HG02840 (cell line): Measurements from ENCODE around the gene SORBS1.

Experiments used
- ATAC-seq: cut with Tn5 transposase; IDR thresholded peaks from one replicate; pipeline ENCODE4 v1.9.1; 2021; ENCODE audit warnings: mild to moderate bottlenecking, moderate library complexity, moderate number of reproducible peaks; ENCODE audit not compliant: unreplicated experiment, low FRiP score

Gene SORBS1

DNA sequence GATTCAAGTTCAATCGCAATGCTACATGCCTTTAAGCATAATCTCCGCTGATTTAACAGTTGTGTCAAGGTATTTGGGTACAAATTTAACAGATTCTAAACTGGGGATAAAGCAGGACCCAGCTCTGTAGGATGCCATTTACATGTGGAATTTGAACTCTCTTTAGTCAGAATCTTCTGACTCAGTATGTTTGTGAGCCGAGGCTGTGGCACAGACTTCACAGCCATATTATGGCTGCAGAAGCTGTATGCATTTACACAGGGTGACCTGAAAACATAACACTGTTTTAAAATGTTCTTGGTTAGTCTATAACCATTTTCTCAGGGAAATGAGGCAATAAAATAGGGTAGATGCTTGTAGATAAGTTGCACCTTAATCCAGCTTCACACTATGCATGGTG is 279.1 kb downstream of the SORBS1 start:
- no peak for ATAC-seq

DNA sequence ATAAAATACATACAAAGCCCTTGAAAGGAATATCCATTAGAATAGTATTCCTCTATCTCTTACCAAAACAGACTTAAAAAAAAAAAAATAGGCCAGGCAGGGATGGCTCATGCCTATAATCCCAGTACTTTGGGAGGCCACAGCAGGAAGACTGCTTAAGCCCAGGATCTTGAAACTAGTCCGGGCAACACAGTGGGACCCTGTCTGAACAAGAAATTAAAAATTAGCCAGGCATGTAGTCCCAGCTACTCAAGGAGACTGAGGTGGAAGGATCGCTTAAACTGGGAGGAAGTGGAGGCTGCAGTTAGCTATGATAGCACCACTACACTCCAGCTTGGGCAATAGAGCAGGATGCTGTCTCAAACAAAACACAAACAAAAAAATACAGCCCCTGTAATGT is 280.0 kb downstream of the SORBS1 start:
- no peak for ATAC-seq

DNA sequence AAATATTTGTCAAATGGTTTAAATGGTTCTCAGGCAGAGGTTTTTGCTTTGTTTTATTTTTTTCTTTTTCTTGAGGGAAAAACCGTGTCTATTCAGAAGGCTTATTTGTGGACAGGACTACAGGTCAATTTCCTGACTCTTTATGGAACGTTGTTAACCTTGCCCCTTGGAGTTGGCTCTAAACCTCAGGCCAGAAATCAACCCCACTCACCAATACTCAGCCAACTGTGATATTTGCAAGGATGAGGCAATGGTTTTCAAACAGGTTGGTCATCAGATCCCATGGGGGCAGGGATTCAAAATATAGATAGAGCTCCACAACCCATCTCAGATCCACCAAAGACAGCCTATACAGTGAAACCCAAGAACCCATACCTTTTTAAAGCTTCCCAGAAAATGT is 280.5 kb downstream of the SORBS1 start:
- ATAC-seq, result no peak

DNA sequence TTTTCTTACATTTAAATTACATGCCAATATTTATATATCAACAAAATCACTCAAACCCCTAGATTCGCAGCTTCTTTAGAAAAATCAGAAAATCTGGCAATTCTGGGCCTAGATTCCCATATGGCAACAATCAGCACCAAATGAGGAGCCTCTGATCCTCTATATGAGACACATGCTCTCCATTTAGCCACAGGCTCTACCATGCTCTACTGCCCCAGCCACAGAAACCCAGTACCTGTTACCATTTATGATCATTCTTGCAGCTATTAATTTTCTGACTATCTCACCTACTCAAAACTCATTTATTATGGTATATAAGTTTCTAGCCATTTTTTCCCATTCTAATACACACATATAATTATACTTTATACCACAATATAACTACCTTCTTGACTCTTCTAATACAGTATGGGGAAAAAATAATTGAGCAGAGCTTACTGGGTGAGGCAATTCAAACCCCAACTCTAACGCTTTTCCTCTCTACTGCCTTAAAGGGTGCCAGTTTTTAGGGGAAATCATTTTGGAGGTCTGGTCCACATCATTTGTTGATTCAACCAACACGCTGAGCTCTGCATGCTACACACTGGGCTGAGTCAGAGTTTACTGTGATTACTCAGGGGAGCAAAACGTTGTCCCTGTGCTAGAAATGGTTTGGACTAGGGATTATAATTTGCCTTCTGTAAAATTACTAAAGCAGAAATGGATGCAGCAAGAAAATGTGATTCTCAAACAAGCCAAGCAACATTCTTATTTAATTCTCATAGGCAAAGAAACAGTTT is 281.9 kb downstream of the SORBS1 start:
- ATAC-seq, result no peak

DNA sequence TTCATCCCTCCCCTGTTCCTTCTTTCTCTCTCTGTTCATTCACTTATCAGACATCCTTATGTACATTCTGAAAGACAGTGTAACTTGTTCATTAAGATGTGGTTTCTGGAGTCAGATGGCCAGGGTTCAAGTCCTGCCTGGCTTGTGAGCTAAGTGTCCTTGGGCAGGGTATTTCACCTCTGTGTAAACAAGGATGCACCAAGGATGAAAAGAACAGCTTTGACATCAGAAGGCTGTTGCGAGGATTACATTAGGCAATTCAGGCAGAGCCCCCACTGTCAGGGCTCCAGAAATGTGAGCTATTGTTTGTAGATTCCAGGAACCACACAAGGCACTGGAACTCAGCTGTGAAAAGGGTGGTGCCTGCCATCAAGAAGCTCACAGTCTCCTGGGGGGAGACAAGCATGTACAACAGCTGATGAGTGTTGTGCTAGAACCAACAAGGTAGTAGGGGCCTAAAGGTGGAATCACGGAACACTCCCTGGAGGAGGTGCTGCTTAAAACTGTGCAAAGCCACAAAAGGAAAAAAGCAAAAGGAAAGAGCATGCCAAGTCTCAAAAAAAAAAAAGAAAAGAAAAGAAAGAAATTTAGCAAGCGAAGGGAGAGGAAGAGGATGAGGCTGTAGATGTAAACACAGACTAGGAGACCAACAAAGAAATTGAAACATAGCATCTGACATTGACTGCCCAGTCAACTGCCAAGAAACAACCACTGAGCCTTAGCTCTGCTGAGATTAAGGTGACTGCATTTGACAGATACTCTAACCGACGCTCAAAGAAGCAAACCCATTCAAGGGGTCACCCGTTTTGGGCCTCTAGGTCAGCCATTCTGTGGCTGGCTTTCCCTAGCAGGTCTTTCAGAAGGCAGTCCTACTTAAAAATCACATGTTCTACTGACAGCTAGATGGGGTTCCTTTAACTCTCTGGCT is 282.8 kb downstream of the SORBS1 start:
- no peak for ATAC-seq

DNA sequence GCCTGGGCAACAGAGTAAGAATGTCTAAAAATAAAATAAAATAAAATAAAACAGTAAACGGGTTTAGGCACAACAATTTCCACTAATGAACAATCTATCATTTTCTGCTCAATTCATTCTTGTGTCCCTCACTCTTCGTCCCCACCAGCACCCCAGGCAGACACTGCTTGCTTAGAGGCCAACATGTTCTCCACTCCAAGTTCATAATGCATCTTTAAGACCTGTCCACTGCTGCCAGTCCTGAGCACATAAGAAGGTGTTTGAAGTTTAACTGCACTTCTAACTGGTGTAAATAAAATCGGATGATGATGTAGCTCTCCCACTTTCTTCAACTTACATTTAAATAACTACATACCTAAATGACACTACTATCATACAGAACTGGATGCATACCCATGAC is 283.6 kb downstream of the SORBS1 start:
- no peak for ATAC-seq

DNA sequence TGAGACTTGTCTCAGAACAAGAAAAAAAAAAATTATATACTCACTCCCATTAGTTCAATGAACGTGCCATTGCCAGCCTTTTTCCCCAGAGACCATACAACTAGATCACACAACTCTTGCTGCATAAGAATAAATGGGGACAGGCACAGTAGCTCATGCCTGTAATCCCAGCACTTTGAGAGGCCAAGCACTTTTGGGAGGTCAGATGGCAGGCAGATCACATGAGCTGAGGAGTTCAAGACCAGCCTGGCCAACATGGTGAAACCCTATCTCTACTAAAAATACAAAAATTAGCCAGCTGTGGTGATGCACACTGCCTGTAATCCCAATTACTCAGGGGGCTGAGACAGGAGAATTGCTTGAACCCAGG is 284.0 kb downstream of the SORBS1 start:
- no peak for ATAC-seq

DNA sequence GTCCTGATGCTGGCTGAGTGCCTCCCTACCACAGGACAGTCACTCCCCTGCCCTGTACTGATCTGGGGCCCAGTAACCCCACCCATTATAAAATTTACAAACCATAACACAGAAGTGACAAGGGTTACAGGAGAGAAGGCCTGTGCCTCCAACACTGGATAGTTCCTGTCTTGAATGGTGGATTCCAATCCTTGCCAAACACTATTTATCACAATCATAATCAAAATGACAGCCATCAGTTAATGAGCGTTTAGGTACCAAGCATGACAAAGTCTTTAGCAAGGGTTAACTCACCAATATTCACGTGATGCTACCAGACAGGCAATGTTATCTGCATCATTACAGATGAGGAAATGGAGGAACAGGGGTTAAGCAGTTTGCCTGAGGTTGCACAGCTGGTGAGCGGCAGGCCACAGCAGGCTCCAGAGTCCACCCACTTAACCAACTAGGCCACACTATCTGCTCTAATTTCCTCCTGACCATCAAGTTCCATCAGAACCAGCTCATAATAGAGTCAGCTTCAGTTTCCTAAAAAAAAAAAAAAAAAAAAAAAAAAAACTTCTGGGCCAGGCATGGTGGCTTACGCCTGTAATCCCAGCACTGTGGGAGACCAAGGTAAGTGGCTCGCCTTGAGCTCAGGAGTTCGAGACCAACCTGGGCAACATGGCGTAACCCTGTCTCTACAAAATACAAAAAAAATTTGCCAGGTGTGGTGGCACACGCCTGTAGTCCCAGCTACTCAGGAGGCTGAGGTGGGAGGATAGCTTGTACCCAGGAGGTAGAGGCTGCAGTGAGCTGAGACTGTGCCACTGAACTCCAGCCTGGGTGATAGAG is 284.6 kb downstream of the SORBS1 start:
- ATAC-seq, result no peak

DNA sequence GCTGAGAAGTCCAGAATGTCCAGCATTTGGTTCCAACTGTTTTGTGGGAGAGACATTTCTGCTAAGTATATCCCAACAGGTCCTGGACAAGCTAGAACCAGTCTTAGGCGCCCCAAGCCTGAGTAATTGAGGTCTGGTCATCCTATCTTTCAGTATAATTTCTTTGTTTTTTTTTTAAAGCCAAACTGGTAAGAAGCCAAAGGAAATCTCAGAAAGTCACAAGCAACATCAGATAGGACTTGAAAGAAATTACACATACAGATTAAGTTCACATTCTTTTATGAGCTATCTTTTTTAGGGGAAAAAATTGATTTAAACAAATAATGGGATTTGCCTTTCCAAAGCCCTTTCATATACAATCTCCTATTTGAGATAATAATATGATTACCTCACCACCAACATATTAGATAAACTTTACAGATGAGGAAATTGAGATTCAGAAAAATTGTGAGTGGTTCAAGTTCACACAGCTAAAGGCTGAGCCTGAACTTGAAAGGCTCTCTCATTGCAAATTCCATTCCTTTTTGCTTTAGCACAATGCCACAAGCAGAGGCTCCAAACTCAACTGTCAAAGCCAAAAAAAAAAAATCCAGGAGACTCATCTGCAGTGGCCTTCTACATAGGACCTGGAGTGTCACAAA is 285.3 kb downstream of the SORBS1 start:
- ATAC-seq, result no peak

DNA sequence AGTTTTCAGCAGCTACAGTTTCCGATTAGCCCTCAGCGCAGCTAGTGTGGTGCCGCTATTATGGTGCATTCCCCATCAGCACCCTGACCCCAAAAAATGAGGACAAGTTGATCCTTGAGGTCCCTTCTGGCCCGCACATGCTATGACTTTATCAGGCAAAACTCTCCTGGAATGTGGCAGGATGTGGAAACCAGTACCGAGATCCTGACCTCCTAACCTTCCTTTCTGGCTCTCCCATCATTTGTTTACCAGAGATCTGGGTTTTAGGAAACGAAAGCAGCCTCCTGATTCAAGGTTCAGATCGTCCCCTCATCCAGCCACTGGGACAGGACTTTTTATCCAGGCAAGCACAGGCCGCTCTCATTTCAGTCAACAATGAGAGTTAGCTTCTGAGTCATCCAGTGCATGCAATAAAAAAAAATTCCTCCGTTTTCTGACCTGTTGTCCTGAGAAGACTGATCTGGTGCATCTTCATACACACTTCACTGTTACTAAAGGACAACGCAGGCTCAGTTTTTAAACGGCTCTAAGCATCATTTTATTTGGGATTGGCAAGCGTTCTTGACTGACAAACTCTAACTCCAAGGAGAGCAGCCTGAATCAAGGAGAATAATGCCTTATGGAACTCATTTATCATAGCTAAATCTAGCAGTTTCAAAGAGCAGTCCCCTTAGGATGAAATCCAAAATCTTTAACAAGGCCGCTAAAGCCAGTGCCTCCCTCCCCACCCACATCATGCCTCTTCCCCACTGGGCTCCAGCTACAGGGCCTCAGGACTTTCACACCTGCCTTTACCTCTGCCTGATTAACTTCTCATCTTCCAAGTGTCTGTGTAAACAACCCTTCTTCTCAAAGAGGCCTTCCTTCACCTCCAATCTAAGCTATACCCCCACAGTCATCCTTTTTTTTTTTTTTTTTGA is 287.5 kb downstream of the SORBS1 start:
- no peak for ATAC-seq

DNA sequence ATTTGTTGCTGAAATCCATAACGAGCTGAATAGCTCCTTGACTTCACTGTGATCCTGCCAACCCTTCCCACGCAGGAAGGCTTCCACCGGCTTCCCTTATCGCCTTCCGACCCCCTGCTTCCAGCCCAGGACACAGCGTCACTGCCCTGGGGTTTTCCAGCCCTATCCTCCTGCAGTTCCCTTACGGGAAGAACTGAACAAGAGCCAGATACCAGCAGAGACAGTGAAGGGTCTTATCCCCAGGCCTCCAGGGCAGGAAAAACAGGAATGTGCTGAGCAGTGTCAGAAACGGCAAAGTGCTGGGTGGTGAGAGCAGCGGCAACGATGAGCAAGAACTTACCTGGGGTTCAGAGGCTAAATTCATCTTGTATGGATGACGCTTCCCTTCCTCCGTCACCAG is 292.7 kb downstream of the SORBS1 start:
- ATAC-seq, result no peak

DNA sequence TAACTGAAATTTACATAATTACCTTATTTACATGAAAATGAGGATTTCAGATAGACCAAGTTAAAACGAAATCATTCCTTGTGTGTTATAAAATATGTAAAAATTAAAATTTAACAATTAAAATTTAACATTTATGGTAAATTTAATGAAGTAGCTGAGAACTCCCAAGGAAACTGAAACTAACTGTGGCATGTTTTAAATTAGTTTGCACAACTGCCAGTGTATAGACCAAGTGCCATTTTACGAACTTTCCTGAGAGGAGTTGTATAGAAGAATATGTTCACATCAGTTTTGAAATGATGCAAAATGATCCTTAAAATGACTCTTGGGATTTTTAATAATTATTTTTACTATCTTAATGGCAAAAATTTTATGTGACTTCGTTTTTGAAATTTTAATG is 293.9 kb downstream of the SORBS1 start:
- ATAC-seq, result no peak

DNA sequence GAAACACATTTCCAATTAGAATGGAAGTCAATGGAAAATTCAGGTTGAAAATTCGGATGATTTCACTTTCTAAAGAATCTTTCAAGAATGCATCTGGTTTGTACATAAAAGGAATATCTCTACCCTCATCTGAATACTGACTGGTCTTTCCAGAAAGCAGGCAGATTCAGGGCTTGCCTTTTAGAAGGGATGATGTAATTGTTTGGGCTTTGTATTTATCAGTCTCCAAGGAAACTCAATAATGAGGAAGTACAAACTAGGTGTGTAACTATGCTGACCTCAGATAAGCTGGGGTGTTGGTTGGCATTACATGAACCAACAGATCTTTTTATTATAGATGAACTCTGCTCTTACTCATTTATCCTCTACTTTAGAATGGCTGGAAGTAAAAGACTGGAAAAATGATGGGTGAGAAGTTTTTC is 294.5 kb downstream of the SORBS1 start:
- ATAC-seq, result peak; percentile 75

DNA sequence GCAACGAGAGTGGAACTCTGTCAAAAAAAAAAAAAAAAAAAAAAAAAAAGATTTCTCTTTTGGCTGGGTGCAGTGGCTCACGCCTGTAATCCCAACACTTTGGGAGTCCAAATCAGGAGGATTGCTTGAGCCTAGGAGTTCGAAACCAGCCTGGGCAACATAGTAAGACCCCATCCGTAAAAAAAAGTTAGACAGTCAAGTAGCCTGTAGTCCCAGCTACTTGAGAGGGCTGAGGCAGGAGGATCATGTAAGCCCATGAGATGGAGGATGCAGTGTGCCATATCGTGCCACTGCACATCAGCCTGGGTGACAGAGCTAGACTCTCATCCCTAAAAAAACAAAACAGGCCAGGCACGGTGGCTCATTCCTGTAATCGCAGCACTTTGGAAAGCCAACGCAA is 295.6 kb downstream of the SORBS1 start:
- no peak for ATAC-seq

DNA sequence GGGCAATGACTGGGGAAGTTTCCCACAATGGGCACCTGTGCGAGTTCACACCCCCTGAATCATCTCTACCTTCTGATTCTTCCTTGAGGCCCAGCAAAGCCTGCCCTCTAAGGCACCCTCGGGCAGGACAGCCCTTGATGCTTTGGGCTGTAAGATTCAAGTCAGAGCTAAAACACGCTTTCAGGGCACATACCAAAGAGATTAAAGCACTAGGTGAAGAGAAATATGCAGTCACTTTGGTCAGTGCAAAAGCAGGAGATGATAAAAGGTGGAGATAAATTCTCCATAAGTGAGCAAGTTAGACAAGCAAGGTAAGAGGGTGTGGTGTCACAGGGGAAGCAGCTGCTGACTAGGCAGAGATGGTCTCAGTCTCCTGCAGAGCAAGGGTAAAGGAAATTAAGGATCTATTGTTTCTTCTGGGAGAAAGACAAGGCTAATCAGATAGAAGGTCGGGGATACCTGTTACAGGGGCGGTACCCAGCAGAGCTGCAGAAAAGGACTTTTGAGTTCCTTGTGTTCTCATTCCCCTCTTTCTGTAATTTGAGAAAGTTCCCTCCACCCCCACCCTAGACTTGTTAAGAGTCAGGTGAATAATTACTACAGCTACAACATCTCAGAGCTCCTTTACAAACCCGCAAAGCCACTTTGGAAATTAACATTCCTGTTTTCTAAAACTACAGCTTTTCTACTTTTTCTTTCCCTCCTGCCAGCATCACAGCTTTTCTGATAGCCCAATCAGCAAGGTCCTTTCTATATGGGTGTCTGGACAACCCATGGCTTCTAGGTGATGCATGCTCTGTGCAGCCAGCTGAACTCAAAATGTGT is 296.7 kb downstream of the SORBS1 start:
- no peak for ATAC-seq

DNA sequence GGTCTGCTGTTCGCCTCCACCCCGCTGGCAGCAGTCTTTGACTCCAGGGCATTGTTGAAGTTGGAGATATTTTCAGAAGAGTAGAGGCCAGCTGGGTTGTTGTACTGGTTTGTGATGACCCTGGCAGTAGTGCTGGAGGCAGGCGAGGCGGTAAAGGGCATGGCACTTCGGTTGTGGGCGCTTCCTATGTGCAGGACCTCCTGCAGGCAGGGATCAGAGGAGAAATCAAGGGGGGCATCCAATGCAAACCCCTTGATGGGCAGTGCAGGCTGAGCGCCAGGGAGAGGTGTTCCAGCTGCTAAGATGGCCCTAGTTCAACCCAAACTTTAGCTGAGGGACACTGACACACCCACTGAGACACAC is 297.3 kb downstream of the SORBS1 start:
- ATAC-seq, result no peak

DNA sequence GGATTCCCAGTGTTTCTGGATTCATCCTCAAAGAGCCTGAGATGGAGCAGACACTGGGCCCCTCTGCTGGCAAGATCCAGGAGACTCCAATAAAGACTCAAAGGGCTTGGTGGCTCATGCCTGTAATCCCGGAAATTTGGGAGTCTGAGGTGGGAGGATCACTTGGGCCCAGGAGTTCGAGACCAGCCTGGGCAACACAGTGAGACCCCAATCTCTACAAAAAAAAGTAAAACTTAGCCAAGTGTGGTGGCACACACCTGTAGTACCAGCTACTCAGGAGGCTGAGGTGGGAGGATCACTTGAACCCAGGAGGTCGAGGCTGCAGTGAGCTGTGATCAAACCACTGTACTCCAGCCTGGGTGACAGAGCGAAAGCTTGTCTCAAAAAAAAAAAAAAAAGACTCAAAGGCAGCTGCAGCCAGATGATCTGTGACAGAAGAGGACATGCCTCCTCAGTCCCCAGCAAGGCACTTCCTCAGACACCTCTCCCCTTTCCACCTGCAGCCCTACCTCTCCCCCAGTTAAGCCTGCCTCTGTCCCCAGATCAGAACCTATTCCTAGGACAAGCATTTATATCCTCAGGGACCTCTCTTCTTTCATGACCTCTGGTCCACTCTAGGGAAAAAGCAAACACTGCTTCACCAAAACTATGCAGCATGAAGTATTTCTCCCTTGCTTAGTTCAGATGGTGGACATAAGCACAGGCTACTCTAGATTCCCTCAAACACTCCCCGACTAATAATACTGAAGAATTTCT is 298.2 kb downstream of the SORBS1 start:
- no peak for ATAC-seq

DNA sequence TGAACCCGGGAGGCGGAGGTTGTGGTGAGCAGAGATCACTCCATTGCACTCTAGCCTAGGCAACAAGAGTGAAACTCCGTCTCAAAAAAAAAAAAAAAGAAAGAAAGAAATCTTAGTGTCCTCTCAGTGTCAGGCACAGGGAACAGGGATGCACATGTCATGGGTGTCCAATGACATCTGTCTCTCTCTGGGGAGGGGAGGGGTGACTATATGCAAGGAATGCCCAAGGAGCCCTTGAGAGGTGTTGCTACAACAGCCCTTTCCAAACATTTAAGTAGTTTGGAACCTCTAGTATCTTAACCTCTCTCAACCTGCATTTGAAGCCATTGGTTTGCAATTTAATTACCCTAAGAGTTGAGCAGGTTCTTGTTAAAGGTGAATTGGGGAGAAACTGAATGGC is 299.2 kb downstream of the SORBS1 start:
- no peak for ATAC-seq
